ENCODE measurements around the gene SLC30A3. TPM values are rescaled to one million over a fixed set of nuclear protein-coding genes. Genes with fewer than 3 reads are reported as not detected.

SLC30A3 gene
- total RNA-seq, 1 donor from 2014 or later: 0.52 TPM

GRCh38 chr2:27264253-27264752 is 1.5 kb upstream of the SLC30A3 start:
- Histone ChIP-seq H3K4me3 (ENCODE audit: low read length in 3 of 3) (peak overlapping the region in 2 of 3 donors; percentile 45), H3K27ac (ENCODE audit: low read depth, low read length) (no peak overlapping the region), H3K9ac (ENCODE audit: low read depth in 1 of 3, low read length in 3 of 3) (no peak overlapping the region), H3K27me3 (ENCODE audit: control insufficient read depth in 3 of 3, insufficient read depth in 3 of 3, low read length in 3 of 3) (peaks cover 63 to 73% (median 65%) of the 10 kb centered on the region in 3 donors), H3K36me3 (ENCODE audit: control insufficient read depth in 3 of 3, insufficient read depth in 3 of 3, low read length in 3 of 3) (no peaks in the 10 kb centered on the region), H3K9me3 (ENCODE audit: control insufficient read depth in 3 of 3, low read length in 3 of 3) (no peaks in the 10 kb centered on the region), H3K4me1 (ENCODE audit: control insufficient read depth in 3 of 3, insufficient read depth in 3 of 3, low read length in 3 of 3) (peaks cover 23 to 33% (median 32%) of the 10 kb centered on the region in 3 donors)

GRCh38 chr2:27263287-27264252 is 723 bp upstream of the SLC30A3 start:
- no peaks in the 10 kb centered on the region for H3K36me3 ChIP-seq (ENCODE audit: control insufficient read depth in 3 of 3, insufficient read depth in 3 of 3, low read length in 3 of 3)
- H3K4me3 ChIP-seq (ENCODE audit: low read length in 3 of 3): peak overlapping the region; percentile 26 to 69 (median 65)
- H3K27ac ChIP-seq (ENCODE audit: low read depth, low read length): no peak overlapping the region
- H3K9me3 ChIP-seq (ENCODE audit: control insufficient read depth in 3 of 3, low read length in 3 of 3): no peaks in the 10 kb centered on the region
- peaks cover 67 to 77% (median 69%) of the 10 kb centered on the region in 3 donors for H3K27me3 ChIP-seq (ENCODE audit: control insufficient read depth in 3 of 3, insufficient read depth in 3 of 3, low read length in 3 of 3)
- peaks cover 23 to 33% (median 32%) of the 10 kb centered on the region in 3 donors for H3K4me1 ChIP-seq (ENCODE audit: control insufficient read depth in 3 of 3, insufficient read depth in 3 of 3, low read length in 3 of 3)
- peak overlapping the region in 1 of 3 donors; percentile 2 for H3K9ac ChIP-seq (ENCODE audit: low read depth in 1 of 3, low read length in 3 of 3)

- peaks cover 23 to 33% (median 32%) of the 10 kb centered on the region in 3 donors for H3K4me1 ChIP-seq (ENCODE audit: control insufficient read depth in 3 of 3, insufficient read depth in 3 of 3, low read length in 3 of 3)
- no peak overlapping the region for H3K27ac ChIP-seq (ENCODE audit: low read depth, low read length)
- H3K9ac ChIP-seq (ENCODE audit: low read depth in 1 of 3, low read length in 3 of 3): no peak overlapping the region
- H3K27me3 ChIP-seq (ENCODE audit: control insufficient read depth in 3 of 3, insufficient read depth in 3 of 3, low read length in 3 of 3): peaks cover 71 to 84% (median 82%) of the 10 kb centered on the region in 3 donors
- no peaks in the 10 kb centered on the region for H3K9me3 ChIP-seq (ENCODE audit: control insufficient read depth in 3 of 3, low read length in 3 of 3)
- H3K36me3 ChIP-seq (ENCODE audit: control insufficient read depth in 3 of 3, insufficient read depth in 3 of 3, low read length in 3 of 3): no peaks in the 10 kb centered on the region
- H3K4me3 ChIP-seq (ENCODE audit: low read length in 3 of 3): no peak overlapping the region
Measured at GRCh38 chr2:27261926-27262298, 935 bp downstream of the SLC30A3 start.

- Histone ChIP-seq H3K4me1 (ENCODE audit: control insufficient read depth in 3 of 3, insufficient read depth in 3 of 3, low read length in 3 of 3) (peaks cover 23 to 33% (median 32%) of the 10 kb centered on the region in 3 donors), H3K27ac (ENCODE audit: low read depth, low read length) (no peak overlapping the region), H3K36me3 (ENCODE audit: control insufficient read depth in 3 of 3, insufficient read depth in 3 of 3, low read length in 3 of 3) (no peaks in the 10 kb centered on the region), H3K9me3 (ENCODE audit: control insufficient read depth in 3 of 3, low read length in 3 of 3) (no peaks in the 10 kb centered on the region), H3K4me3 (ENCODE audit: low read length in 3 of 3) (no peak overlapping the region), H3K27me3 (ENCODE audit: control insufficient read depth in 3 of 3, insufficient read depth in 3 of 3, low read length in 3 of 3) (peaks cover 76 to 83% (median 82%) of the 10 kb centered on the region in 3 donors), H3K9ac (ENCODE audit: low read depth in 1 of 3, low read length in 3 of 3) (no peak overlapping the region)
Measured at GRCh38 chr2:27261241-27261925, 1.5 kb downstream of the SLC30A3 start.

- Histone ChIP-seq H3K4me3 (ENCODE audit: low read length in 3 of 3) (no peak overlapping the region), H3K4me1 (ENCODE audit: control insufficient read depth in 3 of 3, insufficient read depth in 3 of 3, low read length in 3 of 3) (peaks cover under 1 to 9% (median 6%) of the 10 kb centered on the region in 3 donors), H3K36me3 (ENCODE audit: control insufficient read depth in 3 of 3, insufficient read depth in 3 of 3, low read length in 3 of 3) (no peaks in the 10 kb centered on the region), H3K9ac (ENCODE audit: low read depth in 1 of 3, low read length in 3 of 3) (no peak overlapping the region), H3K27ac (ENCODE audit: low read depth, low read length) (no peak overlapping the region), H3K27me3 (ENCODE audit: control insufficient read depth in 3 of 3, insufficient read depth in 3 of 3, low read length in 3 of 3) (peaks cover 54 to 56% (median 56%) of the 10 kb centered on the region in 3 donors), H3K9me3 (ENCODE audit: control insufficient read depth in 3 of 3, low read length in 3 of 3) (no peaks in the 10 kb centered on the region)
Measured at GRCh38 chr2:27258051-27258450, 4.8 kb downstream of the SLC30A3 start.

- H3K4me3 ChIP-seq (ENCODE audit: low read length in 3 of 3): no peak overlapping the region
- H3K9ac ChIP-seq (ENCODE audit: low read depth in 1 of 3, low read length in 3 of 3): no peak overlapping the region
- H3K27ac ChIP-seq (ENCODE audit: low read depth, low read length): no peak overlapping the region
- H3K27me3 ChIP-seq (ENCODE audit: control insufficient read depth in 3 of 3, insufficient read depth in 3 of 3, low read length in 3 of 3): peaks cover 43 to 51% (median 48%) of the 10 kb centered on the region in 3 donors
- no peaks in the 10 kb centered on the region for H3K36me3 ChIP-seq (ENCODE audit: control insufficient read depth in 3 of 3, insufficient read depth in 3 of 3, low read length in 3 of 3)
- no peaks in the 10 kb centered on the region for H3K9me3 ChIP-seq (ENCODE audit: control insufficient read depth in 3 of 3, low read length in 3 of 3)
- H3K4me1 ChIP-seq (ENCODE audit: control insufficient read depth in 3 of 3, insufficient read depth in 3 of 3, low read length in 3 of 3): peaks cover 0 to 2% (median 0%) of the 10 kb centered on the region in 3 donors
Measured at GRCh38 chr2:27256855-27257454, 5.9 kb downstream of the SLC30A3 start.

GRCh38 chr2:27255660-27256059 is 7.2 kb downstream of the SLC30A3 start:
- peaks cover 35 to 46% (median 35%) of the 10 kb centered on the region in 3 donors for H3K27me3 ChIP-seq (ENCODE audit: control insufficient read depth in 3 of 3, insufficient read depth in 3 of 3, low read length in 3 of 3)
- no peaks in the 10 kb centered on the region for H3K36me3 ChIP-seq (ENCODE audit: control insufficient read depth in 3 of 3, insufficient read depth in 3 of 3, low read length in 3 of 3)
- H3K27ac ChIP-seq (ENCODE audit: low read depth, low read length): no peak overlapping the region
- no peak overlapping the region for H3K9ac ChIP-seq (ENCODE audit: low read depth in 1 of 3, low read length in 3 of 3)
- no peaks in the 10 kb centered on the region for H3K4me1 ChIP-seq (ENCODE audit: control insufficient read depth in 3 of 3, insufficient read depth in 3 of 3, low read length in 3 of 3)
- no peaks in the 10 kb centered on the region for H3K9me3 ChIP-seq (ENCODE audit: control insufficient read depth in 3 of 3, low read length in 3 of 3)
- no peak overlapping the region for H3K4me3 ChIP-seq (ENCODE audit: low read length in 3 of 3)

- no peak overlapping the region for H3K4me3 ChIP-seq (ENCODE audit: low read length in 3 of 3)
- no peaks in the 10 kb centered on the region for H3K36me3 ChIP-seq (ENCODE audit: control insufficient read depth in 3 of 3, insufficient read depth in 3 of 3, low read length in 3 of 3)
- H3K9me3 ChIP-seq (ENCODE audit: control insufficient read depth in 3 of 3, low read length in 3 of 3): no peaks in the 10 kb centered on the region
- no peak overlapping the region for H3K9ac ChIP-seq (ENCODE audit: low read depth in 1 of 3, low read length in 3 of 3)
- peaks cover 30 to 45% (median 32%) of the 10 kb centered on the region in 3 donors for H3K27me3 ChIP-seq (ENCODE audit: control insufficient read depth in 3 of 3, insufficient read depth in 3 of 3, low read length in 3 of 3)
- no peak overlapping the region for H3K27ac ChIP-seq (ENCODE audit: low read depth, low read length)
- H3K4me1 ChIP-seq (ENCODE audit: control insufficient read depth in 3 of 3, insufficient read depth in 3 of 3, low read length in 3 of 3): peaks cover 0 to 4% (median 3%) of the 10 kb centered on the region in 3 donors
Measured at GRCh38 chr2:27255187-27255586, 7.7 kb downstream of the SLC30A3 start.

GRCh38 chr2:27251766-27252165 is 11.1 kb downstream of the SLC30A3 start:
- Histone ChIP-seq H3K4me3 (ENCODE audit: low read length in 3 of 3) (no peak overlapping the region), H3K36me3 (ENCODE audit: control insufficient read depth in 3 of 3, insufficient read depth in 3 of 3, low read length in 3 of 3) (no peaks in the 10 kb centered on the region), H3K27ac (ENCODE audit: low read depth, low read length) (no peak overlapping the region), H3K27me3 (ENCODE audit: control insufficient read depth in 3 of 3, insufficient read depth in 3 of 3, low read length in 3 of 3) (peaks cover 5 to 32% (median 5%) of the 10 kb centered on the region in 3 donors), H3K4me1 (ENCODE audit: control insufficient read depth in 3 of 3, insufficient read depth in 3 of 3, low read length in 3 of 3) (peaks cover 0 to 7% (median 3%) of the 10 kb centered on the region in 3 donors), H3K9me3 (ENCODE audit: control insufficient read depth in 3 of 3, low read length in 3 of 3) (no peaks in the 10 kb centered on the region), H3K9ac (ENCODE audit: low read depth in 1 of 3, low read length in 3 of 3) (peak overlapping the region in 1 of 3 donors; percentile 10)
